GM18526 (cell line): ENCODE data around the gene WDR35.

Source experiments
- POLR2A ChIP-seq: IDR thresholded peaks from 3 replicates; pipeline ENCODE4 v1.6.1; 2011; ENCODE audit not compliant: insufficient read length; ENCODE audit errors: extremely low read depth

The WDR35 gene

DNA sequence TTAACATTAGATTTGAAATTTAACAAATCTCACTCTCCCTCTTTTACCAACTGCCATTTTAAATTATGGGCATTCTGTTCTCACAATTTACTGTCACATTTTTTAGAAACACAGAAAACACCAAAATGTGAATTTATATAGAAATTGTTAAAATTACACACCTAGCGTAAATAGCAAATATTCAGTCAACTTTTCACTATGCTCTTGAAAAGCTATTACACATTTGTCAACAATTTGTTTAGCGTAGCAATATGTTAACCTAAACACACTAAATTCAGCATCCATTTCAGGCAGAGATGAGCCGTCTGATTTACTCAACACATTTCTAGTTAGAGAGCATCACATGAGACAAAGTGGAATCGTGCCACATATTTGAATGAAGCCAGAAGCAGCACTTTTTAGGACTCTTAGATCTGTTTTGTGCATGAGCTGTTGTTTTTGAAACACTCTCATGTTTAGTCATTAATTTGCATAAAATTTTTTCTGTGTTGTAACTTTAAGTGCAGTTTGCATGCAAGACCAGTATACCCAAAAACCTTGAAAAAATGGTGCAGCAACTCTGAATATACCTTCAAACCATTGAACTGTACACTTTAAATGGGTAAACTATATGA, 96.3 kb downstream of the WDR35 start:
- no peak for TF ChIP-seq POLR2A

DNA sequence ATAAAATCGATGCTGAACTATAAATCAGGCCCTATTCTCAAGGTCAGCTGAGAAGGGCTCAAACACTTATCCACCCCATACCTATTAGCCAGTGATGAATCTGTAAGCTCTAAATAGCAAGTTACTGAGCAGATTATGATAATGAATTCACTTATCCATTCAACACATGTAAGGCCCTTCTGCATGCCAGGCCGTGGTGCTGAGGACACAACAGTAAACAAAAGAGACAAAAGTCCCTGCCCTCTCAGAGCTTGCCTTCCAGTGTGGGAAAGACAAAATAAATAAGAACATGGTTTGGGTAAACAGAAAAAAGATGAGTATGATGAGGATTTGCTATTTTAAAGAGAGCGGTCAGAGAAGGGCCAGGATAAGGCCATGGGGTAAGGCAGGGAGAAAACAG, 99.8 kb downstream of the WDR35 start:
- TF ChIP-seq POLR2A, result no peak

DNA sequence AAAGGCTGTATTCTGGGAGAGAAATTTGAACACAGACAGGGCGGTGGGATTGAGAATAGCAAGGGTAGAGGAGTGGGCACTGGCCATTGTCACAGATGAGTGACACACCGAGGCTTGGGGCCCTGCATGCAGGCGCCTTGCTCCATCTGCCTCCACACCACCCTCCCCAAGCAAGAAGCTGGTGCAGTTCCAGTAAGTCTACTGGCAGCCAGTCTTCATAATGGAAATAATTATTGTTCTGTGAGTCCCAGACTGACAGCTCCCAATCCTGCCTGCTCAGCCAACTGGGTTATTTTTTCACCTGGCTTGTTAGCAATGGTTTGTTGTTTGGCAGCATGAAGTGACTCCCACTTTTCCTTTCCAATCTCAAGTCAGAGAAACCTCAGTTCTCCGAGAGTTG, 101.1 kb downstream of the WDR35 start:
- no peak for TF ChIP-seq POLR2A

DNA sequence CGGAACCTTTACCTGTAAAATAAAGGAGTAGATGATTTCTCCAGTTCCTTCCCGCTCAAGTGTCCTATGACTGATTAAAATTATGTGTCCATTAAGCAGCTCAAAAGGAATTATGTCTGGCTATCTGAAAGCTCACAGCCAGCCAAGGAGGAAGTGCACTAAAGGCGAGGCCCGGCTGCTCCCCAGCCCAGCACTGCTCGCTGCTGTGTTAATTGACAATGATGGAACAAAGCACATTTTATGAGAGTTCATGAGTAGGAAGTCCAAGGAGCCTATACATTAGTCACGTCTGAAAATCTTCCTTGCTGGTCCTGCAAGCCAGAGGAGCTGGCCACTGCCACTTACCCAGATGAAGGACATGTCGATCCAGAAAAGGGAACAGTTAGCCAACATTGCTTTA, 102.4 kb downstream of the WDR35 start:
- no peak for TF ChIP-seq POLR2A

DNA sequence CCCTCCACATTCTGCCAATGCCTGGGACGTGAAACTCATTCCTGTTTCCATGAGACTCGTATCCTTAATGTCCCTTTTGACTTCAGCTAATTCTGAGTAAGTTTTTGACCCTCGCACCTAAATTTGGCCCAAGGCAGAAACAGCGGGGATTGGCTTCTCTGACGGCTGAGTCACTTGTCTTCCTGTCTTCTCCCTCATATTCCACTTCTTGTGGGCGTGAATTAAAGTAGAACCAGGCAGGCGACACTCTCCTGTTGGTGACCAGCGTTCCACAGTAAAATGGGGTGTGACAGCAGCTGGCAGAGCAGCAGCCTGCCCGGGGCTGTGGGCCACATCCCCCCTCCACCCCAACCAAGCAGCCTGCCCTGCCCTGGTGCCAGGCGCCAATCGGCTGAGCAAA, 103.6 kb downstream of the WDR35 start:
- TF ChIP-seq POLR2A, result no peak

DNA sequence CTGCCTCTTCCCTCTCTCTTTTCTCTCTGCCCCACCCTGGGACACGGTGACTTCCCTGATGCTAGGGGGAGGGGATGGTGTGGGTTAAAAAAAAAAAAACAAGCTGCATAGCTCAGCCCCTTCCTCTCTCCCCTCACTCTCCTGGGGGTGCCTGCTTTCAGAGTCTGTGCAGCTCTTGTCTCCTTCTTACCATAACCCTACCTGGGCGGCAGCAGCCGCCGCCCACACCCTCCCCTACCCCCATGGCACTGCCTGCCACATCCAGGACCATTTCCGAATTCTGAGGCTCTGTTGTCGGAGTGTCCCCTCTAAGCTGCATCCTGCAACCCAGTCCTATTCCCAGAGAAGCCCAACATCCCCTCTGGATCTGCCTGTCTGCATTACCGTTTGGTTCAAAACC, 104.1 kb downstream of the WDR35 start:
- no peak for TF ChIP-seq POLR2A

DNA sequence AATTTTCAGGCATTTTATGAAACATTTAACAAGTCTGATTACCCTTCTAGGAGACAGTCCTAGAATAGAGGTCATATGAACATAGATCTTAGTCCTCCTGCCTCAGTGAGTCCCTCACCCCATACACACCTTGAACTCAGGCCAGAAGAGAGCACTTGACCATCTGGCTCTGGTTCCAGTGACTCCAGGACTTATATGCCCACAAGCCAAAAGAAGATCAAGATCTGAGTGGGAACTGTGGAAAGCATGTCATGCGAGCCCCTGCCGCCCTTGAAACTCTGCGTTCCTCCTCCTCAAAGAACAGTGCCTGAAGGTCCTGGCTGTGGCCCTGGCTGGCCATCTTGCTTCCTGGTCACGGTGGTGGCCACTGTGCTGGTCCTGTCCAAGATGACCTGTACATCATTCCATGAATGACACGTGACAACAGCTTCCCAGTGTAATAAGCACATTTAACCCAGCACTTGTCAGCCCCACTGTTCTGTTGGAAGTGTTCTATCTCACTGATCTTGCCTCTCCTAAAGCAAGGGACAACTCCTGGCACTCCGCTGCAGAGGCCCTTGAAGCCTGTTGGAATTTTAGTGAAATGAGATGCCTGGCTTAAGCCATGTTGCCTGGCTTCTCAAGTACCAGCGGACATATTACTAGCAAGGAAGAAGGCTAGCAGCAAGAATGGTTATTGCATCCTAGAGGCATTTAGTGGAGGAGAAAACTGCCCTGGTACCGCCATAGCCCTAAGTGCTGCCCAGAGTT, 105.8 kb downstream of the WDR35 start:
- TF ChIP-seq POLR2A, result no peak

DNA sequence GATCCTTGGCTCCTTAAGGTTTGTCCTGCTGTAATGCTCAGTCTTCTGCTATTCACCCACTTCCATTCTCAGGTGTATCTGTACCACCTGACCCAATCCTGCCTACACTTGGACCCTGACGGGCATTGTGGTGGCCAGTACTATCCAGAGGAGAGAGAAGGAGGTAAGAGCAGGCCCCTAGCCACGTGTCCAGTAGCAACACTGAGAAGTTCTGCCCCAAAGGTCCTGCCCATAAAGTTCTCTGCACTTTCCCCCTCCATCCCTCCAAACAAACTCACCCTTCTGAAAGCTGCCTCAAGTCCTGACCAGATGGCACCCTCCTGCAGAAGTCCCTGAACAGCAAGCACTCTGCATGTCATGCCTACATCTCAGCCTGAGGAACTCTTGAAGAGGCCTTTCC, 106.4 kb downstream of the WDR35 start:
- TF ChIP-seq POLR2A, result no peak

DNA sequence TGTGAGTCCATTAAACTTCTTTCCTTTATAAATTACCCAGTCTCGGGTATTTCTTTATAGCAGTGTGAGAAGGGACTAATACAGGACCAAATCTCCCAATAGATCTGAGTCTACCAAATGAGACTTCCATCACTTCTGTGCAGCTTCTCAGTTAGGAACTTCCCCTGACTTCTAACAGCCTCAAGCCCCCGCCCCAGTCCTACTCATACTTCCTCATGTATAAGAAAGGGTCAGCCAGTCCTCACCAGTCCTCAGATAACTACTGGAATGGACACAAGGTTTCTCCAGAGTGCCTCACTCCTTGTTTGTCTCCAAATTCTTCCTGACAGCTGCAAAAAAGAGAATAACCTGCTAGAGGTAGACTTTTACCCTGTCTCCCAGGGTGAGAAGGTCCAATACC, 107.6 kb downstream of the WDR35 start:
- no peak for TF ChIP-seq POLR2A

DNA sequence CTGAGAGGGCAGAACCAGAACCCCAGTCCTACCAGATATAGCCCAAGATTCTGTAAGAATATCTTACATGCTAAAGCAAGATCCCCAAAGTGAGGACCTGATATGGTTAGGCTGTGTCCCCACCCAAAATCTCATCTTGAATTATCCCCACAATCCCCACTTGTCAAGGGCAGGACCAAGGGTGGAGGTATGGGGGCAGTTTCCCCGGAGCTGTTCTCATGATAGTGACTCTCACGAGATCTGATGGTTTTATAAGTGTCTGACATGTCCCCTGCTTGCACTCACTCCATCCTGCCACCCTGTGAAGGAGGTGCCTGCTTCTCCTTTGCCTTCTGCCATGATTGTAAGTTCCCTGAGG, 108.0 kb downstream of the WDR35 start:
- TF ChIP-seq POLR2A, result no peak

DNA sequence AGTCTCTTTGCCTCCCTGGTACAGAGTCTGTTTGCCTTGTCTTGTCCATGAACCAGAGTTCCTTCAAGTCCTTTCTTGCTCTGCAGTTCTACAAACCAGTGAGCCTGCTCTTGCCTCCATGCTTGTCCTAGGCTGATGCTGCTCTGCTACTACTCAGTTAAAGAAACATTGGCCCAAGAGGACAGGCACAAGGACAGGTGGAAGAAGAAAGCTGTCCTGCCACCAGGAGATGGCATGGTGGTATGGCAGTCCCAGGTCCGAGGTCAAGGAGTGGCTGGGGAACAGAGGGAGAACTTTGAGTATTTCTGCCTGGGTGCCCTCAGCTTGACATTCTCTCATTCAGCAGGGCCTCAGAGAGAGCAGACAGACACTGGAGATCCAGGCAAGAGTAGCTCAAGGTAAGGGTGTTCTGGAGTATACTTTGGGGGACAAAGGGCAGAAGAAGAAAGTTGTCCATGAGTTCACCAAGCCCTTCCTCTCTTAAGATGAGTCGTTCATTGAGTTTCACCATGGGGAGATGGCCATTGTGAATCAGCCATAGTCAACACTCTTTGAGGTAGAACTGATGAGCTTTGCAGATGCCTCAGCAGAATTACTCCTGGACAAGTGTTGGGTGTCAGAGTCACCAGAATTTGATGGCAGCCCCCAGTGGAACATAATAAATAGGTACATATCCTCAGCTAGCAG, 108.5 kb downstream of the WDR35 start:
- no peak for TF ChIP-seq POLR2A

DNA sequence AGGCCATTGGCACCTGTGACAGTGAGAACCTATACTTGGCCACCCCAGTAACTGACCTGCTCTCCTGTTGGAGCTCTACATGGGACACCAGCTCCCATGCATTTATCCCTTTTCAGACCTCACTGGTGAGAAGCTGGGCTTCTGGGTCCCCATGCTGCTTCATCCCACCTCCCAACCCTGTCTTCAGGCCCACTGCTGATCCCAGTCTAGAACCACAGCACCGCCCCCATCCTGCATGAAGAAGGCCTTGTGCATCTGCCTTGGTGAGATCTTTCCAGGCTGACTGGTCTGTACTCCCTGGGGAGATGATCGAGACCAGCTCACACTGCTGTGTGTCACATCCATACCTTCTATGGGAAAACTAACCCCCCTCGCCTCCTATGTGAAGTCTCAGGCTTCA, 110.8 kb downstream of the WDR35 start:
- no peak for TF ChIP-seq POLR2A

DNA sequence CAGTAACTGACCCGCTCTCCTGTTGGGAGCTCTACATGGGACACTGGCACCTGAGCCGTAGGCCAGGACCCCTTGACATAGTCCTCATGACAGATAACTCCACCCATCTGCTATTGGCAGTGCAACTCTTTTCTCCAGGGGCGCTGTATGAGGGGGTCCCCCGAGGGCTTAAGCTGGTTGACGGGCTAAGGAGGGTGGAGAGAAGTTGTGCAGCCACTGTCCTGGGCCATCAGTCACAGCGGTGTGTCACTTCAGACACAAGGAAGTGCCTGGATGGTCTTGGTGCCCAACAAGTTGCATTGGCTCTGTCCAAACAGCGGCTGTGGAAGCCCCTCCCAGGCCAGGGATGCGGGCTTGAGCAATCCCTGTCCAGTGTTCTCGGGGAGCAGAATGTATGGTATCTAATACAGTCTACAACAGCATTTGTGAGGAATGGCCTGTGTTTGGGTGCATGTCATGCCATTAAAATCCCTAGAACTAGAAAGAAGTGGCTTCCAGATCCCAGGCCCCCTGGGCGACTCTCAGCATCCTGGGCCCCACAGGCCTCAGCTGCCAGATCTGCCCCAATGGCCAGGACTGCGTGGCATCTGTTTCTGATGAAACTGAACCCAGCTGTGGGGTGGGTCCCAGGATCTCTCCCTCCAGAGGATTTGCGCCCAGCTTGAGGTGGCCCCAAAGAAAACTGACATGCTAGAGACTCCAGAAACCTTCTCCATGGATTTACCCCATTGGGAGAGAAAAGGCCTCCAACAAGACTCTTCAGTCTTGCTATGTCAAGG, 111.4 kb downstream of the WDR35 start:
- TF ChIP-seq POLR2A, result no peak

DNA sequence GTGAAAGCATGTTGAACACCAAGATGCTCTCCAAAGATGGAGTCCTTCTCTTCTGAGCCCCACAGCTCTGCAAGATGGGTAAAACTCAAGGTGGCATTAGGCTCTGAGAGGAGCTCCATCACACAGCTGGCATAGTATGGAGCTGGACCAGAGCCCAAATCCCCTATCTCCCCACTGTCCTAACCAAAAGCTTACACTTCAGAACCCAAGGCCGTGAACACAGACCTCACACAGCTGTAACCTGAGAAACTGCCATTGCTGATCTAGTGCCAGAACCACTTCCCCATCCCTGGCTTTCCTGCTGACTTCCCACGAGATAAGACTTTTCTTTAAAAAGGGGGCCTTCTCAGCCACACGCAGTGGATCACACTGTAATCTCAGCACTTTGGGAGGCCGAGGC, 113.2 kb downstream of the WDR35 start:
- no peak for TF ChIP-seq POLR2A

DNA sequence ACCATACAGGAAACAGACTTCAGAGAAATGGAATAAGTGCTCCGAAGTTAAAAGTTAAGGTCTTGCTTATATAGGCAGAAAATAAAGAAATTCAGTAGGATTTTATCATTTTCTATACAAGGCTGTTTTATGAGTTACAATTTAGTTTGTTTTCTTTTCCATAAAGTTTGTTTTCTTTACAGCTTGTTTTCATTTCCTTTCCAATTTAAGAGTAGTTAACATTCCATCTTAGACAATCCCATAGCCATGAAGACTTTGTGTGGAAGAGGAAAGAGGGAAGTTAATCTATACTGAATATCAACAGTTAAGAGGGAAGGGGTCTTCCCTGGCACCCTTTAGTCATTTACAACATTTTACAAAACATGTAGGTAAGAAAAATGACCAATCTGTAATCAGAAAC, 114.6 kb downstream of the WDR35 start:
- no peak for TF ChIP-seq POLR2A

DNA sequence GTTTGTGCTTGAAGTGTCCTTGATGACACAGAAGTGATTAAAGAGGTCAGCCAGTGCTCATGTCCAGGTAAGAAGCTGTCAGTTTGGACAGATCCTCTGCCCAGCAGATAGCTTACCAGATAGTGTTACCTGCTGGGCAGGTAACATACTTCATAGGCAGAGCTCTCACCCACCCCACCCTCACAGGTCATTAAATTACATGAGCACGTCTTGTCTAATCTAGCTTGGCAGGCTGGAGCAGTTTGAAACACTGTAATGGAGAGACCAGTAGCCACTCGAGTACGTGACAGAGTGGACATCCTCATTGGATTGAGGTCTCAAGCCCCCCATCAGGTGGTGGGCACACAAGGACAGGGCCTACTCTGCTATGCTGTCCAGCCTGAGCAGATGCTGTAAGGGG, 115.2 kb downstream of the WDR35 start:
- no peak for TF ChIP-seq POLR2A

DNA sequence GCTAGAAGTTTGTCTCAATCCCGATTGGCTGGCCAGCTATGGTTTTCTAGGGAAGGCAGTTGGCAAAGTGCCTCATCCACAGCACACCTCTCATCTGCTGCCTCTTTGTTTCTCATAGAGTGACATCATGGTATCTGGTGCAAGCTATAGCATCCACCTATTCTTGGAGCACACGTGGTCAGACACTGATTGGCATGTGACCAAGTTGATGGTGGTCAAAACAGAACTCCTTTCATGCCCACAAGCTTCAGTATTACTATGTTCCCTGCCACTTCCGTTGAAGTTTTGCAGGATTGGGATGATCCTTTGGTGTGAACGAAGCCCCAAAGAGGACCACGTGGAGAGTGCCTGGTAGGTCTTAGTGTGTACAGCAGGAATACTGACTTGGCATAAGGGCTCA, 116.9 kb downstream of the WDR35 start:
- no peak for TF ChIP-seq POLR2A

DNA sequence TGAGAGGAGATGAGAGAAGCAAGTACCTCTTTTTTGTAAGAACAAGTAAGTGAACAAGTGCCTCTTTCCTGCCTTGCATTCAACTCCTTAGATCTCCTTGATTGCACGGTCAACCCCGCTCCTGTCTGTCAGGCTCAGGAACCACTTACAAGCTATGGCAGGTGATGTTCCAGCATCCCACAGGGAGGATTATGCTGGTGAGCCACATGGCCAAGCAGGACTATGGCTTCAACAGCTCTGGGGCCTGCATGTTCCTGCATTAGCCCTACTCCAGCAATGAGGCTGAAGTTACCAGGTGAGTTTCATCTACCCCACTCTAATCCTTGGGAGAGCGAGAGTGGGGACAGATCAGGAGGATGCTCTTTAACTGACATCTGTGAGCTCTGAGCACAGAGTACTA, 117.6 kb downstream of the WDR35 start:
- no peak for TF ChIP-seq POLR2A
